Measurements from ENCODE around the gene USP34.

Gene USP34

DNA sequence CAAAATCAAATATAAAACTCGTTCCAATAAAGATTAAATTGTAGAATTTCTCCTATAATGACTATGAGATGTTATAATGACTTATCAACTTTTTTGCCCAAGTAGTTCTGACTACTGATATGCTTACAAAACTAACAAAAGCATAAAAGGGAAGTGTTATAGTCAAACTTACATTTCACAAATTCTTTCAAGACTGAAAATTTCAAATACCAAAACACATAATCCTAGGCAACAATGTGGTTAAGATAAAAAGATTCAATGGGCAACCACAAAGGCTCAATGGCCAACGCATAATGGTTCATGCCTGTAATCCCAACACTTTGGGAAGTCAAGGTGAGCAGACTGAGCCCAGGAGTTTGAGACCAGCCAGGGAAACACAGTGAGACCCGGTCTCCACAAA lies 135.7 kb downstream of the USP34 start:
- no peak for TF ChIP-seq EGR1 (IDR thresholded peaks at IDR 0.05)
- no peak for TF ChIP-seq TCF12 (IDR thresholded peaks at IDR 0.05; ENCODE audit: low read depth)
- no peak for TF ChIP-seq REST (IDR thresholded peaks at IDR 0.05; ENCODE audit: low read depth)
- no peak for TF ChIP-seq NFIC (IDR thresholded peaks at IDR 0.05)
- TF ChIP-seq MAX (IDR thresholded peaks at IDR 0.05), result no peak
- TF ChIP-seq CREB1 (IDR thresholded peaks at IDR 0.05; ENCODE audit: low read depth), result no peak
- TF ChIP-seq FOXM1 (IDR thresholded peaks at IDR 0.05; ENCODE audit: borderline replicate concordance, low read depth), result no peak
- TF ChIP-seq CEBPB (IDR thresholded peaks at IDR 0.05), result no peak
- TF ChIP-seq RAD21 (IDR thresholded peaks at IDR 0.05; ENCODE audit: low read depth), result no peak
- no peak for TF ChIP-seq EP300 (IDR thresholded peaks at IDR 0.05; ENCODE audit: borderline replicate concordance)
- TF ChIP-seq ZBTB7A (IDR thresholded peaks at IDR 0.05; ENCODE audit: low read depth), result no peak
- TF ChIP-seq YY1 (IDR thresholded peaks at IDR 0.05; ENCODE audit: low read depth), result no peak
- TF ChIP-seq, protein P1, sequence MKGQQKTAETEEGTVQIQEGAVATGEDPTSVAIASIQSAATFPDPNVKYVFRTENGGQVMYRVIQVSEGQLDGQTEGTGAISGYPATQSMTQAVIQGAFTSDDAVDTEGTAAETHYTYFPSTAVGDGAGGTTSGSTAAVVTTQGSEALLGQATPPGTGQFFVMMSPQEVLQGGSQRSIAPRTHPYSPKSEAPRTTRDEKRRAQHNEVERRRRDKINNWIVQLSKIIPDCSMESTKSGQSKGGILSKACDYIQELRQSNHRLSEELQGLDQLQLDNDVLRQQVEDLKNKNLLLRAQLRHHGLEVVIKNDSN (IDR thresholded peaks at IDR 0.05), result no peak
- no peak for TF ChIP-seq TEAD4 (IDR thresholded peaks at IDR 0.05)
- no peak for TF ChIP-seq TAF1 (IDR thresholded peaks at IDR 0.05; ENCODE audit: low read depth)

DNA sequence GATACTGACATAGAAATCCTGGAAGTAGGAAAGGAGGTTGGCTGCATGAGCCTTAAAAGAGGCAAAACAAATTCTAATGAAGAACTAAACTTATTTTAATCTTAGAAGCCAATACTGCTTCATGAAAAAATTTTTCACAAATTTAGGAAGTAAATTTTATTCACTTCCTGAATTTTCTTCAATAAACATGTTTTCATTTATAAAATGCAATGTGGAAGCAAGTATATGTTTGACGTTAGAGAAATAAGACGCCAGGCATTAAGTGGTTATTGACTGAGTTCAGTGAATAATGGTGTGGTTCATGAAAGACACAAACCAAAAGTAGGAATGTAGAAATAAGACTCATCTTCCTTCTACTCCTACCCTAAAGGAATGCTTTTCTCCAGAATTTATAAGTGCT lies 136.4 kb downstream of the USP34 start:
- no peak for TF ChIP-seq EP300 (IDR thresholded peaks at IDR 0.05; ENCODE audit: borderline replicate concordance)
- TF ChIP-seq EGR1 (IDR thresholded peaks at IDR 0.05), result no peak
- no peak for TF ChIP-seq TEAD4 (IDR thresholded peaks at IDR 0.05)
- no peak for TF ChIP-seq MAX (IDR thresholded peaks at IDR 0.05)
- no peak for TF ChIP-seq RAD21 (IDR thresholded peaks at IDR 0.05; ENCODE audit: low read depth)
- TF ChIP-seq REST (IDR thresholded peaks at IDR 0.05; ENCODE audit: low read depth), result no peak
- TF ChIP-seq NFIC (IDR thresholded peaks at IDR 0.05), result no peak
- TF ChIP-seq, protein P1 (IDR thresholded peaks at IDR 0.05), result no peak
- no peak for TF ChIP-seq YY1 (IDR thresholded peaks at IDR 0.05; ENCODE audit: low read depth)
- TF ChIP-seq TAF1 (IDR thresholded peaks at IDR 0.05; ENCODE audit: low read depth), result no peak
- no peak for TF ChIP-seq ZBTB7A (IDR thresholded peaks at IDR 0.05; ENCODE audit: low read depth)
- TF ChIP-seq TCF12 (IDR thresholded peaks at IDR 0.05; ENCODE audit: low read depth), result no peak
- TF ChIP-seq CEBPB (IDR thresholded peaks at IDR 0.05), result no peak
- TF ChIP-seq FOXM1 (IDR thresholded peaks at IDR 0.05; ENCODE audit: borderline replicate concordance, low read depth), result no peak

DNA sequence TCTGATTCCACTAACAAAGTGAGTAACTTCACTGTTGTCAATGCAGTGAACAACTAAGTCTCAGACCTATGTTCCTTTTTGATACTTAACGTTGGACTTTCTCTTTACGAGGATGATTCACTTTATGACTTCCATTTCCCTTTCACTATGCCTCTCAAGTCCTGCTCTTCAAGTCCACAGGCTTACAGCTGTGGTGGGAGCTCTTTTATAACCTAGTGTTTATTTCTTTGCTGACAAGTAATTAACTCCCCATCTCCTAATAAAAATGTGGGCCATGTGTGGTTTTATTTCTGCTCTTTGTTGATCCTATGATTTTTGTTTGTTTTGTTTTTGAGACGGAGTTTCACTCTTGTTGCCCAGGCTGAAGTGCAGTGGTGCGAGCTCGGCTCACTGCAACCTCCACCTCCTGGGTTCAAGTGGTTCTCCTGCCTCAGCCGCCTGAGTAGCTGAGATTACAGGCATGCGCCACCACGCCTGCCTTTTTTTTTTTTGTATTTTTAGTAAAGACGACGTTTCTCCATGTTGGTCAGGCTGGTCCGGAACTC lies 142.1 kb downstream of the USP34 start:
- TF ChIP-seq TEAD4 (IDR thresholded peaks at IDR 0.05) (no peak), NFIC (IDR thresholded peaks at IDR 0.05) (no peak), CEBPB (IDR thresholded peaks at IDR 0.05) (no peak)

GRCh38 chr2:61327173-61327572 lies 143.7 kb downstream of the USP34 start:
- TF ChIP-seq CEBPB (IDR thresholded peaks at IDR 0.05) (no peak), EGR1 (IDR thresholded peaks at IDR 0.05) (no peak), EP300 (IDR thresholded peaks at IDR 0.05; ENCODE audit: borderline replicate concordance) (no peak), MAX (IDR thresholded peaks at IDR 0.05) (no peak), REST (IDR thresholded peaks at IDR 0.05; ENCODE audit: low read depth) (no peak), TCF12 (IDR thresholded peaks at IDR 0.05; ENCODE audit: low read depth) (no peak), RAD21 (IDR thresholded peaks at IDR 0.05; ENCODE audit: low read depth) (no peak), ZBTB7A (IDR thresholded peaks at IDR 0.05; ENCODE audit: low read depth) (no peak), NFIC (IDR thresholded peaks at IDR 0.05) (no peak), TEAD4 (IDR thresholded peaks at IDR 0.05) (no peak), CREB1 (IDR thresholded peaks at IDR 0.05; ENCODE audit: low read depth) (no peak), YY1 (IDR thresholded peaks at IDR 0.05; ENCODE audit: low read depth) (no peak), FOXM1 (IDR thresholded peaks at IDR 0.05; ENCODE audit: borderline replicate concordance, low read depth) (no peak), TAF1 (IDR thresholded peaks at IDR 0.05; ENCODE audit: low read depth) (no peak)
- TF ChIP-seq, protein P1 (IDR thresholded peaks at IDR 0.05), result no peak

All from Ishikawa (cell line).